HUES6 (cell line): Measurements from ENCODE around the gene EGLN1.
A peak's percentile ranks its signal among the peaks of the same experiment; 100 is the strongest.

Experiments
- H3K27ac ChIP-seq: 2 replicates; pipeline ENCODE4 v1.7.0; 2013; ENCODE audit warnings: low read depth, mild to moderate bottlenecking, low read length, inconsistent platforms
- H3K27me3 ChIP-seq: 2 replicates; pipeline ENCODE4 v1.6.1; 2013; ENCODE audit warnings: low read length; ENCODE audit not compliant: control insufficient read depth, insufficient read depth
- H3K36me3 ChIP-seq: 2 replicates; pipeline ENCODE4 v1.6.1; 2013; ENCODE audit warnings: low read length; ENCODE audit not compliant: control insufficient read depth, insufficient read depth
- H3K4me1 ChIP-seq: 2 replicates; pipeline ENCODE4 v1.6.1; 2013; ENCODE audit warnings: low read length; ENCODE audit not compliant: control insufficient read depth, insufficient read depth
- H3K4me3 ChIP-seq: 2 replicates; pipeline ENCODE4 v1.5.1; 2013; ENCODE audit warnings: low read depth, low read length
- H3K9ac ChIP-seq: one replicate; pipeline ENCODE4 v1.6.1; 2013; ENCODE audit warnings: mild to moderate bottlenecking, low read length
- H3K9me3 ChIP-seq: 2 replicates; pipeline ENCODE4 v1.6.1; 2013; ENCODE audit warnings: low read depth, low read length; ENCODE audit not compliant: control insufficient read depth, insufficient read depth

Gene EGLN1

GRCh38 chr1:231338270-231339128 lies 83.6 kb downstream of the EGLN1 start, which contains the start of gene SPRTN:
Gene SPRTN, plus strand, starts transcription at chr1:231338293. Its CDS starts 91 bp downstream, at chr1:231338384.
- no peaks in the 10 kb centered on the region for H3K9me3 ChIP-seq
- peak within 1 kb of the TSS; percentile 92 for H3K9ac ChIP-seq
- H3K27me3 ChIP-seq = no peaks in the 10 kb centered on the region
- H3K36me3 ChIP-seq = peaks cover 16% of the 10 kb centered on the region
- peaks cover 31% of the 10 kb centered on the region for H3K4me1 ChIP-seq
- peak within 1 kb of the TSS; percentile 62; the same call in 1 of the 2 replicates for H3K27ac ChIP-seq
- H3K4me3 ChIP-seq = peak within 1 kb of the TSS; percentile 94

GRCh38 chr1:231337472-231338269 lies 84.4 kb downstream of the EGLN1 start, which contains the start of gene EXOC8:
Gene EXOC8, minus strand, starts transcription at chr1:231337852. Its CDS starts 107 bp downstream, at chr1:231337745.
- Histone ChIP-seq H3K4me1 (peaks cover 31% of the 10 kb centered on the region), H3K36me3 (peaks cover 13% of the 10 kb centered on the region), H3K9me3 (no peaks in the 10 kb centered on the region), H3K27me3 (no peaks in the 10 kb centered on the region), H3K27ac (peak within 1 kb of the TSS; percentile 62; the same call in 1 of the 2 replicates), H3K4me3 (peak within 1 kb of the TSS; percentile 94), H3K9ac (peak within 1 kb of the TSS; percentile 92)

GRCh38 chr1:231337043-231337471 lies 85.0 kb downstream of the EGLN1 start:
- H3K27ac ChIP-seq = no peak overlapping the region
- peaks cover 31% of the 10 kb centered on the region for H3K4me1 ChIP-seq
- H3K36me3 ChIP-seq = peaks cover 12% of the 10 kb centered on the region

GRCh38 chr1:231335663-231336602 lies 86.2 kb downstream of the EGLN1 start:
- no peaks in the 10 kb centered on the region for H3K9me3 ChIP-seq
- peak overlapping the region; percentile 94 for H3K4me3 ChIP-seq
- H3K27ac ChIP-seq = no peak overlapping the region
- H3K36me3 ChIP-seq = peaks cover 3% of the 10 kb centered on the region; the same call in 1 of the 2 replicates
- H3K4me1 ChIP-seq = peaks cover 31% of the 10 kb centered on the region
- H3K9ac ChIP-seq = peak overlapping the region; percentile 92
- no peaks in the 10 kb centered on the region for H3K27me3 ChIP-seq

More at GRCh38 chr1:231337043-231337471, 85.0 kb downstream of the EGLN1 start:
- H3K9ac ChIP-seq = peak overlapping the region; percentile 92
- H3K4me3 ChIP-seq = peak overlapping the region; percentile 94
- no peaks in the 10 kb centered on the region for H3K27me3 ChIP-seq
- no peaks in the 10 kb centered on the region for H3K9me3 ChIP-seq

- H3K4me1 ChIP-seq = peaks cover 31% of the 10 kb centered on the region
These were observed 87.1 kb downstream of the EGLN1 start for GRCh38 chr1:231334952-231335351.

GRCh38 chr1:231334079-231334666 lies 87.9 kb downstream of the EGLN1 start:
- Histone ChIP-seq H3K27me3 (no peaks in the 10 kb centered on the region), H3K4me1 (peaks cover 26% of the 10 kb centered on the region), H3K36me3 (no peaks in the 10 kb centered on the region), H3K9me3 (no peaks in the 10 kb centered on the region), H3K4me3 (peak overlapping the region; percentile 94), H3K9ac (no peak overlapping the region), H3K27ac (no peak overlapping the region)

More at GRCh38 chr1:231334952-231335351, 87.1 kb downstream of the EGLN1 start:
- peak overlapping the region; percentile 94; the same call in 1 of the 2 replicates for H3K4me3 ChIP-seq
- no peak overlapping the region for H3K9ac ChIP-seq
- H3K27ac ChIP-seq = no peak overlapping the region
- H3K36me3 ChIP-seq = no peaks in the 10 kb centered on the region
- no peaks in the 10 kb centered on the region for H3K27me3 ChIP-seq
- H3K9me3 ChIP-seq = no peaks in the 10 kb centered on the region

- H3K27ac ChIP-seq = no peak overlapping the region
- peaks cover 23% of the 10 kb centered on the region for H3K4me1 ChIP-seq
- no peak overlapping the region for H3K4me3 ChIP-seq
- no peaks in the 10 kb centered on the region for H3K27me3 ChIP-seq
- no peaks in the 10 kb centered on the region for H3K36me3 ChIP-seq
- no peak overlapping the region for H3K9ac ChIP-seq
- H3K9me3 ChIP-seq = no peaks in the 10 kb centered on the region
These were observed 89.3 kb downstream of the EGLN1 start for GRCh38 chr1:231332761-231333160.

- Histone ChIP-seq H3K27ac (no peak overlapping the region), H3K4me3 (no peak overlapping the region), H3K9me3 (no peaks in the 10 kb centered on the region), H3K4me1 (peaks cover 8% of the 10 kb centered on the region), H3K27me3 (no peaks in the 10 kb centered on the region), H3K9ac (no peak overlapping the region), H3K36me3 (no peaks in the 10 kb centered on the region)
These were observed 92.6 kb downstream of the EGLN1 start for GRCh38 chr1:231329483-231329882.

- no peak overlapping the region for H3K9ac ChIP-seq
- H3K36me3 ChIP-seq = no peaks in the 10 kb centered on the region
- no peaks in the 10 kb centered on the region; the same call in 1 of the 2 replicates for H3K4me1 ChIP-seq
- H3K27ac ChIP-seq = no peak overlapping the region
- no peaks in the 10 kb centered on the region for H3K27me3 ChIP-seq
- H3K4me3 ChIP-seq = no peak overlapping the region
- H3K9me3 ChIP-seq = no peaks in the 10 kb centered on the region
These were observed 94.5 kb downstream of the EGLN1 start for GRCh38 chr1:231327617-231328016.

- no peaks in the 10 kb centered on the region for H3K36me3 ChIP-seq
- H3K4me3 ChIP-seq = no peak overlapping the region
- H3K9ac ChIP-seq = no peak overlapping the region
- no peaks in the 10 kb centered on the region for H3K9me3 ChIP-seq
- H3K4me1 ChIP-seq = no peaks in the 10 kb centered on the region; the same call in 1 of the 2 replicates
- no peak overlapping the region for H3K27ac ChIP-seq
- no peaks in the 10 kb centered on the region for H3K27me3 ChIP-seq
These were observed 95.8 kb downstream of the EGLN1 start for GRCh38 chr1:231326248-231326647.
